EH (cell line): ENCODE measurements around the gene PCDHGB5.
"Not testable (repeated sequence)": the region's sequence is repeated elsewhere in the genome, so short reads cannot be mapped to it uniquely, and the experiment has no call there.

Experiments used
- DNase-seq: peaks from one replicate; pipeline ENCODE4 v3.0.0-alpha.2; 2015; ENCODE audit warnings: low read depth

Gene PCDHGB5

GRCh38 chr5:141412854-141413539 lies 15.2 kb downstream of the PCDHGB5 start, which contains the start of gene PCDHGA10:
Gene PCDHGA10, plus strand, starts transcription at chr5:141412987. Its CDS starts 189 bp downstream, at chr5:141413176.
- peak; percentile 72 for DNase-seq

- no peak for DNase-seq
These were observed 15.9 kb downstream of the PCDHGB5 start for GRCh38 chr5:141413540-141414069.

GRCh38 chr5:141414548-141415274 lies 17.0 kb downstream of the PCDHGB5 start:
- not testable (repeated sequence) for DNase-seq

GRCh38 chr5:141415275-141415618 lies 17.5 kb downstream of the PCDHGB5 start:
- not testable (repeated sequence) for DNase-seq

GRCh38 chr5:141417494-141418172 lies 19.9 kb downstream of the PCDHGB5 start, which contains the start of gene PCDHGB7:
Gene PCDHGB7, plus strand, starts transcription at chr5:141417677. Its CDS starts 183 bp downstream, at chr5:141417860.
- peak; percentile 80 for DNase-seq

GRCh38 chr5:141419074-141419880 lies 21.5 kb downstream of the PCDHGB5 start:
- DNase-seq: no peak

GRCh38 chr5:141420855-141421488 lies 23.2 kb downstream of the PCDHGB5 start, which contains the start of gene PCDHGA11:
Gene PCDHGA11, plus strand, starts transcription at chr5:141421051. Its CDS starts 177 bp downstream, at chr5:141421228.
- DNase-seq: peak; percentile 14

GRCh38 chr5:141421489-141421855 lies 23.7 kb downstream of the PCDHGB5 start:
- DNase-seq: no peak

- DNase-seq: no peak
These were observed 25.1 kb downstream of the PCDHGB5 start for GRCh38 chr5:141422742-141423291.

- no peak for DNase-seq
These were observed 30.2 kb downstream of the PCDHGB5 start for GRCh38 chr5:141427783-141428426.

GRCh38 chr5:141430332-141431113 lies 32.8 kb downstream of the PCDHGB5 start, which contains the start of gene PCDHGA12:
Gene PCDHGA12, plus strand, starts transcription at chr5:141430507. Its CDS starts 253 bp downstream, at chr5:141430760.
- DNase-seq: peak; percentile 27

- no peak for DNase-seq
These were observed 33.5 kb downstream of the PCDHGB5 start for GRCh38 chr5:141431286-141431685.

GRCh38 chr5:141432308-141432707 lies 34.6 kb downstream of the PCDHGB5 start:
- DNase-seq: not testable (repeated sequence)

GRCh38 chr5:141432726-141433125 lies 35.0 kb downstream of the PCDHGB5 start:
- DNase-seq: not testable (repeated sequence)

GRCh38 chr5:141434006-141434405 lies 36.3 kb downstream of the PCDHGB5 start:
- DNase-seq: peak; percentile 43

- peak; percentile 50 for DNase-seq
These were observed 39.5 kb downstream of the PCDHGB5 start for GRCh38 chr5:141437221-141437620.

- DNase-seq: peak; percentile 48
These were observed 41.8 kb downstream of the PCDHGB5 start for GRCh38 chr5:141439411-141440141.

- no peak for DNase-seq
These were observed 42.6 kb downstream of the PCDHGB5 start for GRCh38 chr5:141440341-141440740.
